Ishikawa (cell line): ENCODE data around the gene RASD2.

Source experiments
- CEBPB ChIP-seq: IDR thresholded peaks from 2 replicates; pipeline ENCODE4 v1.6.1; 2012
- CREB1 ChIP-seq: IDR thresholded peaks from 2 replicates; pipeline ENCODE4 v1.6.1; 2012; ENCODE audit warnings: low read depth
- EGR1 ChIP-seq: IDR thresholded peaks from 2 replicates; pipeline ENCODE4 v1.6.1; 2012
- EP300 ChIP-seq: IDR thresholded peaks from 2 replicates; pipeline ENCODE4 v1.6.1; 2012; ENCODE audit warnings: borderline replicate concordance
- FOXM1 ChIP-seq: IDR thresholded peaks from 2 replicates; pipeline ENCODE4 v1.6.1; 2012; ENCODE audit warnings: low read depth, borderline replicate concordance
- NFIC ChIP-seq: IDR thresholded peaks from 2 replicates; pipeline ENCODE4 v1.6.1; 2012
- RAD21 ChIP-seq: IDR thresholded peaks from 2 replicates; pipeline ENCODE4 v1.6.1; 2012; ENCODE audit warnings: low read depth
- TAF1 ChIP-seq: IDR thresholded peaks from 2 replicates; pipeline ENCODE4 v1.6.1; 2012; ENCODE audit warnings: low read depth, mild to moderate bottlenecking
- TCF12 ChIP-seq: IDR thresholded peaks from 2 replicates; pipeline ENCODE4 v1.6.1; 2012; ENCODE audit warnings: low read depth
- TEAD4 ChIP-seq: IDR thresholded peaks from 2 replicates; pipeline ENCODE4 v1.6.1; 2012
- YY1 ChIP-seq: IDR thresholded peaks from 2 replicates; pipeline ENCODE4 v1.6.1; 2012; ENCODE audit warnings: low read depth
- ZBTB7A ChIP-seq: IDR thresholded peaks from 2 replicates; pipeline ENCODE4 v1.6.1; 2012; ENCODE audit warnings: low read depth
- TF ChIP-seq, protein P1 (sequence below): IDR thresholded peaks from 2 replicates; pipeline ENCODE4 v1.6.1; 2012
- TF ChIP-seq, protein P2 (sequence below): IDR thresholded peaks from 2 replicates; pipeline ENCODE4 v1.6.1; 2012; ENCODE audit warnings: low read depth, mild to moderate bottlenecking
- TF ChIP-seq, protein P3 (sequence below): IDR thresholded peaks from 2 replicates; pipeline ENCODE4 v1.6.1; 2012

The RASD2 gene

DNA sequence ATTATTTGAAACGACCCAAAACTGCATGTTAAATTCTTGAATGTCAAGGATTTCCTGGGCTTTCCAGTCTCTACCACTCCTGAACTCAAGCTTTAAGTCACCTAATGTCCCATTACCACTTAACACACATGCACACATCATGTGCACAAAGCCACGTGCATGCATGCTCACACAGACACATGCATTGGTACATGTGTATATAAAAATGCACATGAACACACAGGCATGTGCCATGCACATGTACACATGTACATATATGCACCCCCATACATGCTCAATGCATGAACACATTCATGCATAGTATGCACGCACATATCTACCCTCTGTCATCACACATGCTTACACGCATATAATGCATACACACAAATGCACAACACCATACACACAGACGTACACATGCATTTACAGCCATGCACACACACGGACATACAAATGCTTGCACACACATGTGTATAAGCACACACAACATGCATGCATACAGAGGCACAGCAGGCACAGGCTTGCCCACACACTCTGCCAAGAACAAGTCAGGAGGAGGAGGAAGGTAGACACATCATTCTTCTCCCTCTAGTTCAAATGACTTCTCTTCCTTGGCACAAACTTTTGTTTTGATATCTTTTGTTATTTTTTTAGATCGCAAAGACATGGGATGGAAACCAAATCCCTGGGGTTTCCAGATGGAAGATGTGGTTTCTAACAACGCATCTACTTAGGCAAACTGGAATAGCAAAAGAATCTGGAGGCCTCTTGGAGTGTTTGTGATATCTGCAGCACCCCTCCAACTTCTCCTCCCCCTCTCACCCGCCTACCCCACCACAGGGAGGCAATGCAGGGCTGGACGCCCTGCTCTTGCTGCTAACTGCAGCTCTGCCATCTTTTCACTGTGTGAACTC, 24.6 kb downstream of the RASD2 start:
- TF ChIP-seq, protein P1, sequence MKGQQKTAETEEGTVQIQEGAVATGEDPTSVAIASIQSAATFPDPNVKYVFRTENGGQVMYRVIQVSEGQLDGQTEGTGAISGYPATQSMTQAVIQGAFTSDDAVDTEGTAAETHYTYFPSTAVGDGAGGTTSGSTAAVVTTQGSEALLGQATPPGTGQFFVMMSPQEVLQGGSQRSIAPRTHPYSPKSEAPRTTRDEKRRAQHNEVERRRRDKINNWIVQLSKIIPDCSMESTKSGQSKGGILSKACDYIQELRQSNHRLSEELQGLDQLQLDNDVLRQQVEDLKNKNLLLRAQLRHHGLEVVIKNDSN: no peak
- TF ChIP-seq TEAD4: no peak
- no peak for TF ChIP-seq ZBTB7A

DNA sequence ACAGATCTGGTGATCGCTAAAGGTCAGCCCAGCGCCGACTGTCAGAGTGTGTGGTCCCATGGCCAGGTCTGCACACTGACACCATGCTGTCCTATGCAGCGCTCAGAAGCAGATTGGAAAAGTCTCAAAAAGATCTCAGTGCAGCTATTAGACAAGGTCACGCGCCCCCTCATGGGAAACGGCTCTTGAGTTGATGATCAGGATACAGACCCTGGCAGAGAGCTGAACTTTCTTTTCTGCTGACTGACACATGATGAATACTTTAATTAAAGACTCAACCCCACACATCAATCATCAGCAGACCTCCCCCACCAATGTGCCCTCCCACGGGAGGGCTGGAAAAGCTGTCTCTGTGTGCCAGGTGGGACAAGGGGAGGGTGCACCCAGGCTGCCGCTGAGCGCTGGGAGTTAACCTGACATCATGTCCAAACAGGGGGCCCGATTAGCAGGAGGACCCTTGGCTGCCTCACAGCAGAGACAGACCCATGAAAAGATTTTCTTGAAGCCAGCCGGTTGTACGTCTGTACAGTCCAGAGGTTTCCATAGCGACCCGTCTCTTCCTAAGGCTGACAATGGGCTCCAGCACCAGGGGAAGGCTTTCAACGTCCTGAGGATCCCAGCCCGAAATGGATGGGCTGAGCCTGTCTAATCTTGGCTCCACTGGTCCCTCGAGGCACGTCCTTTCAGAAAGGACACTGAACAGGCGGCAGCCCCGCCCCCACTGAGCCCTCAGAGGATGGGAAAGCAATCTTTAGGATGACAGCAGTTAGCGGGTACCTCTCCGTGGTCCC, 26.9 kb downstream of the RASD2 start:
- TF ChIP-seq, protein P2, sequence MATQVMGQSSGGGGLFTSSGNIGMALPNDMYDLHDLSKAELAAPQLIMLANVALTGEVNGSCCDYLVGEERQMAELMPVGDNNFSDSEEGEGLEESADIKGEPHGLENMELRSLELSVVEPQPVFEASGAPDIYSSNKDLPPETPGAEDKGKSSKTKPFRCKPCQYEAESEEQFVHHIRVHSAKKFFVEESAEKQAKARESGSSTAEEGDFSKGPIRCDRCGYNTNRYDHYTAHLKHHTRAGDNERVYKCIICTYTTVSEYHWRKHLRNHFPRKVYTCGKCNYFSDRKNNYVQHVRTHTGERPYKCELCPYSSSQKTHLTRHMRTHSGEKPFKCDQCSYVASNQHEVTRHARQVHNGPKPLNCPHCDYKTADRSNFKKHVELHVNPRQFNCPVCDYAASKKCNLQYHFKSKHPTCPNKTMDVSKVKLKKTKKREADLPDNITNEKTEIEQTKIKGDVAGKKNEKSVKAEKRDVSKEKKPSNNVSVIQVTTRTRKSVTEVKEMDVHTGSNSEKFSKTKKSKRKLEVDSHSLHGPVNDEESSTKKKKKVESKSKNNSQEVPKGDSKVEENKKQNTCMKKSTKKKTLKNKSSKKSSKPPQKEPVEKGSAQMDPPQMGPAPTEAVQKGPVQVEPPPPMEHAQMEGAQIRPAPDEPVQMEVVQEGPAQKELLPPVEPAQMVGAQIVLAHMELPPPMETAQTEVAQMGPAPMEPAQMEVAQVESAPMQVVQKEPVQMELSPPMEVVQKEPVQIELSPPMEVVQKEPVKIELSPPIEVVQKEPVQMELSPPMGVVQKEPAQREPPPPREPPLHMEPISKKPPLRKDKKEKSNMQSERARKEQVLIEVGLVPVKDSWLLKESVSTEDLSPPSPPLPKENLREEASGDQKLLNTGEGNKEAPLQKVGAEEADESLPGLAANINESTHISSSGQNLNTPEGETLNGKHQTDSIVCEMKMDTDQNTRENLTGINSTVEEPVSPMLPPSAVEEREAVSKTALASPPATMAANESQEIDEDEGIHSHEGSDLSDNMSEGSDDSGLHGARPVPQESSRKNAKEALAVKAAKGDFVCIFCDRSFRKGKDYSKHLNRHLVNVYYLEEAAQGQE: no peak
- TF ChIP-seq CEBPB (no peak), ZBTB7A (no peak), YY1 (no peak), TEAD4 (no peak), TAF1 (no peak)
- TF ChIP-seq, protein P1: no peak
- TF ChIP-seq, protein P3, sequence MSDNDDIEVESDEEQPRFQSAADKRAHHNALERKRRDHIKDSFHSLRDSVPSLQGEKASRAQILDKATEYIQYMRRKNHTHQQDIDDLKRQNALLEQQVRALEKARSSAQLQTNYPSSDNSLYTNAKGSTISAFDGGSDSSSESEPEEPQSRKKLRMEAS: no peak

DNA sequence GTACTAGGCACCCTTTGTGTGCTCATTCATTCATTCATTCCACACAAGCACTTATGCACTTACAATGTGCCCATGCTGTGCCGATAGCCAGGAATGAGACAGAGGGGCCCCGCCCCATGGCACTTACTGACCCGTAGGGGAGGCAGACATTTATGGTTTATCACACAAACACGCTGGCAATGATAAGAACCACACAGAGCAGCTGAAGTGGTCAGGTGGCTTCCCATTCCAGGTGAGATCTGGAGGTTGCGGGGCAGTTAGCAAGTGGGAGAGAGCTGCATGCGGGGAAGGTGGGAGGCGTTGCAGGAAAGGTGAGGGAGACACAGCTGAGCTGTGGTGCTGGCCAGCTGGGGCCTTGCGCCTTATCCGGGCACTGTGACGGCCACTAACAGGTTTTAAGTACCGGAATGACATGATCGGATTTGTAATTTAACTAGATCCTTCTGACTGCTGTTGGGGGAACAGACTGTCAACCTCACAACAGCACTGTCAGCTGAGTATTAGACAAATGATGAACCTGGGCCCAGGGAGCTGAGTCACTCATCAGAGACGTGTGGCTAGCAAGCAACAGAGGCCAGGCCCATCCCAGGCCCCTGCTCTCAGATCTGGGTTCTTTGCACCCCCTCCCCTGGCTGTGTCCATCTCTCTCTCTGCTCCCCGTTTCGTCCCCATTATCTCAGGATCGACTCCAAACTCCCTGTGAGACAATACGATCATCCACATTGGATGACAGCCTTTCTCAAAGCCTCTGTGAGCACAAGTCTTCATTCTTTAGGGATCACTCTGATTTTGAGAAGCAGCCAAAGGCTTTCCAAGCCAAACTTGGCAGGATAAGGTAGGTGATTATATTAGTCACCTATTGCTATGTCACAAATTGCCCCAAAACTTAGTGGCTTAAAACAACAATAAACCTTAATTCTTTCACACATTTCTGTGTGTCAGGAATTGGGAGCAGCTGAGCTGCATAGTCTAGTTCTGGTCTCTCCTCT, 28.4 kb downstream of the RASD2 start:
- TF ChIP-seq CEBPB (no peak), NFIC (peak; percentile 50; the same call in 1 of the 2 replicates)

DNA sequence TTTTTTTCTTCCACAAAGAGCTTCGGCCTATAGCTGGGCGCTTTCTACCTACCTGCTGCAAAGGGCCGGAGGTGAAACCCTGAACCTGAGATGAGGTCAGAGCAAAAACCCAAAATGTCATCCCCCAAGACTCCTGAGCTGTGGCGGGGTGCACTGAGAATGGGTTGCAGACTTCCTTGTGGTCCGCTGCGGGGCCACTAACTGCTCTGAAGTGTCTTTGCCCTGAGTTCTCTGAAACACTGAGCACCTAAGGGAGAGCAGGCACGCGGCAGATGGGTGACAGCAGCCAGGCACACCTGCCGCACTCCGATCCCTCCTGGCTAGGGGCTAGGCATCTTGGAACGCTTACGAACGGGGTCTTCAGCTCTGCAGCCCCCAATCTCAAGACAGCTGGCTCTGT, 29.3 kb downstream of the RASD2 start:
- no peak for TF ChIP-seq TAF1
- no peak for TF ChIP-seq EP300
- no peak for TF ChIP-seq FOXM1
- no peak for TF ChIP-seq CREB1
- no peak for TF ChIP-seq YY1
- TF ChIP-seq CEBPB: no peak
- no peak for TF ChIP-seq EGR1
- TF ChIP-seq TEAD4: no peak
- TF ChIP-seq, protein P2: no peak
- TF ChIP-seq ZBTB7A: no peak
- no peak for TF ChIP-seq NFIC
- no peak for TF ChIP-seq TCF12
- TF ChIP-seq, protein P3: no peak
- no peak for TF ChIP-seq RAD21
- TF ChIP-seq, protein P1: no peak

DNA sequence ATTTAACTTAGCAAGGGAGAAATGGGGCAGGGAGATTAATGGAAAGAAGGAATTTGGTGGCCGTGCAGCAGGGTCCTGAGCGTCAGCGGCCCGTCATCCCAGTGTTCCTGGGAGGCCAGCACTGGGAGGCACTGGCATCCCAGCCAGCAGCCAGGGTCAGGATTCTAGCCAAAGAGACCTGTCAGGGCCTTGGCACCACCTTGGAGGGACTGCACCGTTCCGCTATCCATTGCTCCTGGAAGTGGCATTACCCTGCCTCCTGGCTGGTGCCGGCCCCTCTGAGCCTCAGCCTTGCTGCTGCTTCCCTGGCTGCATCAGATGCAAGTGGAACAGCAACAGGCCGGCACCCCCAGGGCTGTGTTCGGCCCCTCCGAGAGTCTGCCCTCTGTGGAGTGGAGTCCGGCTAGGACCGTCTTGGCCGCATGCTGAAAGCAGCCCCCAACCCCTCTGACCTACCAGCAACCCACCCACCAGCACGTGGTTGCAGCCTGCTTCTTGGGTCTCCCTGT, 30.1 kb downstream of the RASD2 start:
- TF ChIP-seq TCF12: no peak
- no peak for TF ChIP-seq CREB1
- no peak for TF ChIP-seq NFIC
- no peak for TF ChIP-seq ZBTB7A
- TF ChIP-seq, protein P2: no peak
- TF ChIP-seq, protein P1: no peak
- TF ChIP-seq EP300: no peak
- TF ChIP-seq, protein P3: no peak
- no peak for TF ChIP-seq CEBPB
- no peak for TF ChIP-seq TAF1
- no peak for TF ChIP-seq TEAD4
- TF ChIP-seq YY1: no peak
- TF ChIP-seq FOXM1: no peak
- TF ChIP-seq RAD21: no peak
- TF ChIP-seq EGR1: no peak
